B cell (primary cell): Measurements from ENCODE around the gene GCN1. TPM values are rescaled to one million over a fixed set of nuclear protein-coding genes. Genes with fewer than 3 reads are reported as not detected.

ENCODE experiments used
- ATAC-seq: fragments of 200-7000 bp; cut with Tn5 transposase; one replicate; pipeline ENCODE4 v1.10.0; 2021; ENCODE audit warnings: low read depth, mild to moderate bottlenecking, moderate number of reproducible peaks, moderate library complexity
- CTCF ChIA-PET: fragments of 350-600 bp; sonication (Branson Sonifier 250); formaldehyde crosslinking; loops from one replicate; lab custom pipeline; 2021; ENCODE audit warnings: antibody characterized with exemption, inconsistent platforms; lab: Charles Lee
- POLR2A ChIA-PET: fragments of 350-600 bp; sonication (Branson Sonifier 250); formaldehyde crosslinking; loops from one replicate; lab custom pipeline; 2021; ENCODE audit warnings: antibody characterized with exemption; lab: Charles Lee
- DNase-seq: peaks from one replicate; pipeline ENCODE4 v3.0.0; 2013
- H2AFZ ChIP-seq: 2 replicates; pipeline ENCODE4 v1.6.1; 2012; ENCODE audit warnings: mild to moderate bottlenecking, low read depth, low read length; ENCODE audit not compliant: insufficient read depth, poor library complexity, severe bottlenecking
- H3K27ac ChIP-seq, 2 donors: 1 replicate in 1 of 2; 2 replicates in 1 of 2; pipeline ENCODE4 v1.5.1; 2012 to 2013; ENCODE audit warnings: low read length in 2 of 2, mild to moderate bottlenecking in 2 of 2, moderate library complexity in 1 of 2
- H3K27me3 ChIP-seq, 4 experiments: fragments of 200-600 bp in 1 of 4; sonication (generic) in 1 of 4; replicated peaks in 1 of 4; 1 replicate in 2 of 4; 2 replicates in 2 of 4; pipeline versions ENCODE4 v1.6.1 to v1.7.0; 2013 to 2016; ENCODE audit warnings: low read length in 3 of 4, mild to moderate bottlenecking in 2 of 4, mixed read lengths in 1 of 4, moderate library complexity in 1 of 4; ENCODE audit not compliant: insufficient read depth in 4 of 4, control insufficient read depth in 3 of 4; ENCODE audit errors: control extremely low read depth in 1 of 4
- H3K36me3 ChIP-seq, 2 experiments: replicated peaks in 1 of 2; 1 replicate in 1 of 2; 2 replicates in 1 of 2; pipeline versions ENCODE4 v1.6.1 to v1.7.1; 2013; ENCODE audit warnings: low read length in 1 of 2; ENCODE audit not compliant: insufficient read depth in 2 of 2, control insufficient read depth in 1 of 2; ENCODE audit errors: control extremely low read depth in 1 of 2, extremely low read depth in 1 of 2
- H3K4me1 ChIP-seq, 2 donors: fragments of 200-600 bp in 1 of 2; sonication (generic) in 1 of 2; 1 replicate in 1 of 2; 2 replicates in 1 of 2; pipeline versions ENCODE4 v1.5.1 to v1.6.1; 2013 to 2017; ENCODE audit warnings: low read length in 2 of 2; ENCODE audit not compliant: control insufficient read depth in 2 of 2, insufficient read depth in 2 of 2
- H3K4me2 ChIP-seq: replicated peaks from 2 replicates; pipeline ENCODE3; 2012; ENCODE audit warnings: mild to moderate bottlenecking, low read depth, low read length; ENCODE audit not compliant: poor library complexity, severe bottlenecking
- H3K4me3 ChIP-seq, 5 experiments: fragments of 200-600 bp in 1 of 5; sonication (generic) in 1 of 5; 1 replicate in 3 of 5; 2 replicates in 2 of 5; pipeline versions ENCODE4 v1.5.1 to v1.7.0; 2011 to 2016; ENCODE audit warnings: low read length in 4 of 5, mild to moderate bottlenecking in 4 of 5, low read depth in 2 of 5, control low read depth in 1 of 5, moderate library complexity in 1 of 5; ENCODE audit not compliant: insufficient read depth in 1 of 5; ENCODE audit errors: control extremely low read depth in 1 of 5, extremely low read depth in 1 of 5
- H3K79me2 ChIP-seq: fragments of 200-600 bp; sonication (generic); one replicate; pipeline ENCODE4 v1.6.0; 2016; ENCODE audit warnings: low read length; ENCODE audit not compliant: control insufficient read depth, insufficient read depth
- H3K9ac ChIP-seq: fragments of 200-600 bp; sonication (generic); 2 replicates; pipeline ENCODE4 v1.6.1; 2017; ENCODE audit warnings: mild to moderate bottlenecking, low read length, moderate library complexity
- H3K9me3 ChIP-seq, 3 donors: one replicate each; pipeline versions ENCODE4 v1.6.1 to v1.7.1; 2013; ENCODE audit warnings: low read length in 2 of 3; ENCODE audit not compliant: control insufficient read depth in 2 of 3, insufficient read depth in 1 of 3; ENCODE audit errors: control extremely low read depth in 1 of 3
- H4K20me1 ChIP-seq: 2 replicates; pipeline ENCODE4 v1.6.0; 2012; ENCODE audit warnings: mild to moderate bottlenecking, low read length; ENCODE audit not compliant: insufficient read depth, control insufficient read depth, poor library complexity, severe bottlenecking
- H3K27ac Mint-ChIP-seq: one replicate; pipeline ENCODE4 v1.8.0; 2021; ENCODE audit warnings: mixed read lengths
- H3K27me3 Mint-ChIP-seq: one replicate; pipeline ENCODE4 v1.8.0; 2021; ENCODE audit warnings: mixed read lengths
- H3K4me1 Mint-ChIP-seq: one replicate; pipeline ENCODE4 v1.8.0; 2021; ENCODE audit warnings: mixed read lengths
- H3K4me3 Mint-ChIP-seq: one replicate; pipeline ENCODE4 v1.8.0; 2021; ENCODE audit warnings: mixed read lengths
- H3K9me3 Mint-ChIP-seq: one replicate; pipeline ENCODE4 v1.8.0; 2022; ENCODE audit warnings: mixed read lengths; ENCODE audit not compliant: insufficient read depth
- CTCF ChIP-seq: fragments of 200-600 bp; IDR thresholded peaks from one replicate; pipeline ENCODE4 v1.8.0; 2022; ENCODE audit warnings: antibody characterized with exemption, mild to moderate bottlenecking
- EZH2 ChIP-seq: IDR thresholded peaks from 2 replicates; pipeline ENCODE4 v1.6.1; 2012; ENCODE audit warnings: borderline replicate concordance, low read depth, mild to moderate bottlenecking, moderate library complexity, low read length; ENCODE audit not compliant: insufficient read depth, poor library complexity, severe bottlenecking
- WGBS: methylation state at CpG from one replicate; pipeline ENCODE4 v1.1.5; 2013; ENCODE audit warnings: missing lambda C conversion rate; ENCODE audit not compliant: insufficient coverage; 5-methylcytosine and 5-hydroxymethylcytosine counted together
- intact Hi-C: fragments of 100-400 bp; cut with micrococcal nuclease; formaldehyde crosslinking; loops from one replicate; pipeline ENCODE4 v1.10.0; 2022
- polyA plus RNA-seq: library from polyadenylated mRNA; depleted of rRNA; stranded (reverse); fragments of >200 nt; gene quantifications from 2 replicates; pipeline ENCODE4 v1.2.3, GENCODE V29; 2012
- total RNA-seq, 2 donors: library from RNA; stranded (reverse); fragments of 120-200 nt in 1 of 2; gene quantifications; 1 replicate in 1 of 2; 2 replicates in 1 of 2; pipeline versions ENCODE4 v1.2.3 to v1.2.4, GENCODE V29; 2013 to 2022

The GCN1 gene
- total and polyA plus RNA-seq, 2 donors (not counting 1 experiment from before 2014, with no cell fraction given), result 41.3 to 127 TPM

GRCh38 chr12:120239776-120240494, 45.4 kb upstream of the GCN1 start:
- H3K27ac Mint-ChIP-seq, result no peak overlapping the region
- H3K4me3 Mint-ChIP-seq, result no peak overlapping the region
- Histone ChIP-seq H3K4me1 (no peaks in the 10 kb centered on the region), H3K4me2 (no peak overlapping the region), H3K9ac (no peak overlapping the region), H3K9me3 (peaks cover 0 to 3% (median 0%) of the 10 kb centered on the region in 3 donors), H3K4me3 (no peak overlapping the region), H2AFZ (no peak overlapping the region), H4K20me1 (no peaks in the 10 kb centered on the region), H3K27me3 (peaks cover 0 to 84% (median 46%) of the 10 kb centered on the region in 4 experiments), H3K36me3 (no peaks in the 10 kb centered on the region), H3K79me2 (no peaks in the 10 kb centered on the region), H3K27ac (no peak overlapping the region)
- no peak for ATAC-seq
- intact Hi-C loops, result no loop called here
- no peaks in the 10 kb centered on the region for H3K9me3 Mint-ChIP-seq
- WGBS, result 100% methylated on average over 2 of the region's 2 CpGs
- TF ChIP-seq EZH2 (no peak), CTCF (no peak)
- H3K27me3 Mint-ChIP-seq, result peaks cover 65% of the 10 kb centered on the region
- DNase-seq, result no peak
- CTCF ChIA-PET, result interaction anchor here (0.5 to 7.2 kb wide), 3 partner anchors 12 to 193 kb away, joined by 3 to 48 read pairs (median 3); partner anchors contain the start of gene PXN
- peaks cover 3% of the 10 kb centered on the region for H3K4me1 Mint-ChIP-seq
- POLR2A ChIA-PET, result interaction anchor here (0.6 kb wide), 1 partner anchor 426 kb away, joined by 3 read pairs; no protein-coding TSS in a partner anchor
